ENCODE results near the gene TMEM204.

Gene TMEM204

DNA sequence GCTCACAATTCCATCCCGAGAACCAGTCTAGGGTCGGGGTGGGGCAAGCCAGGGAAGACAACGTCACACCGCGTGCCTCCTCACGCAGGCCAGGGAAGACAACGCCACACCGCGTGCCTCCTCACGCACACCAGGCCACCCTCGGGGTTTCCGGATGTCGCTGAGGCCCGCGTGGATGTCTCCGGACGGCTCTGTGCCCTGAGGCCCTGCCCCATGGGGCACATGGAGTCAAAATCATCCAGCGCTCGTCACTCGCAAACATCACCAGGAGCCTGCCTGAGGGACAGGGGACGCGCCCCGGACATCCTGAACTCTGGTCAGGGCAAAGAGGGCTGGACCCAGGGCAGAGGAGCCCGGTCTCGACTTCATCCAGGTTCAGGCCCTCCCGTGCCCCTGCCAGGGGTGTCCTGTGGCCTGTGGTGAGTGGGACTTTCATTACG, 3.7 kb downstream of the TMEM204 start:
- H3K9me3 ChIP-seq (ENCODE audit: control insufficient read depth, insufficient read depth, low read depth, low read length), result no peaks in the 10 kb centered on the region
- H3K27ac ChIP-seq (ENCODE audit: extremely low read depth, low read depth, low read length), result no peak overlapping the region
- ChIA-PET CTCF (interaction anchor here (0.6 kb wide), 1 partner anchor 29 kb away, joined by 3 read pairs; no protein-coding TSS in a partner anchor), POLR2A (no interaction called here)
- H3K4me1 ChIP-seq (ENCODE audit: control insufficient read depth, insufficient read depth, low read length), result no peaks in the 10 kb centered on the region
- H3K4me3 ChIP-seq (ENCODE audit: low read depth, low read length), result no peak overlapping the region
- TF ChIP-seq ZNF302 (tag by site-specific recombination; IDR thresholded peaks at IDR 0.05; ENCODE audit: low read depth) (no peak), ZSCAN30 (tag by site-specific recombination; IDR thresholded peaks at IDR 0.05) (no peak), ZNF211 (tag by site-specific recombination; IDR thresholded peaks at IDR 0.05; ENCODE audit: low read depth) (no peak), KLF1 (tag by site-specific recombination; IDR thresholded peaks at IDR 0.05) (no peak), WT1 (tag by site-specific recombination; IDR thresholded peaks at IDR 0.05) (no peak), KLF10 (tag by site-specific recombination; IDR thresholded peaks at IDR 0.05) (no peak), ZNF837 (tag by site-specific recombination; IDR thresholded peaks at IDR 0.05) (no peak), ZNF274 (IDR thresholded peaks at IDR 0.05; ENCODE audit: low read length) (no peak), ZNF274 (tag by site-specific recombination; IDR thresholded peaks at IDR 0.05; ENCODE audit: borderline replicate concordance) (no peak), RBAK (tag by site-specific recombination; IDR thresholded peaks at IDR 0.05) (no peak), ZNF132 (tag by site-specific recombination; IDR thresholded peaks at IDR 0.05; ENCODE audit: borderline replicate concordance) (no peak), ZNF433 (tag by site-specific recombination; IDR thresholded peaks at IDR 0.05; ENCODE audit: low read depth) (no peak), OVOL3 (tag by site-specific recombination; IDR thresholded peaks at IDR 0.05) (no peak), ZNF76 (tag by site-specific recombination; IDR thresholded peaks at IDR 0.05; ENCODE audit: borderline replicate concordance, low read depth) (no peak), ZNF311 (tag by site-specific recombination; IDR thresholded peaks at IDR 0.05; ENCODE audit: borderline replicate concordance) (no peak)
- TF ChIP-seq, protein P1, sequence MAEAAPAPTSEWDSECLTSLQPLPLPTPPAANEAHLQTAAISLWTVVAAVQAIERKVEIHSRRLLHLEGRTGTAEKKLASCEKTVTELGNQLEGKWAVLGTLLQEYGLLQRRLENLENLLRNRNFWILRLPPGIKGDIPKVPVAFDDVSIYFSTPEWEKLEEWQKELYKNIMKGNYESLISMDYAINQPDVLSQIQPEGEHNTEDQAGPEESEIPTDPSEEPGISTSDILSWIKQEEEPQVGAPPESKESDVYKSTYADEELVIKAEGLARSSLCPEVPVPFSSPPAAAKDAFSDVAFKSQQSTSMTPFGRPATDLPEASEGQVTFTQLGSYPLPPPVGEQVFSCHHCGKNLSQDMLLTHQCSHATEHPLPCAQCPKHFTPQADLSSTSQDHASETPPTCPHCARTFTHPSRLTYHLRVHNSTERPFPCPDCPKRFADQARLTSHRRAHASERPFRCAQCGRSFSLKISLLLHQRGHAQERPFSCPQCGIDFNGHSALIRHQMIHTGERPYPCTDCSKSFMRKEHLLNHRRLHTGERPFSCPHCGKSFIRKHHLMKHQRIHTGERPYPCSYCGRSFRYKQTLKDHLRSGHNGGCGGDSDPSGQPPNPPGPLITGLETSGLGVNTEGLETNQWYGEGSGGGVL (tag by site-specific recombination; IDR thresholded peaks at IDR 0.05), result no peak
- TF ChIP-seq, protein P2, sequence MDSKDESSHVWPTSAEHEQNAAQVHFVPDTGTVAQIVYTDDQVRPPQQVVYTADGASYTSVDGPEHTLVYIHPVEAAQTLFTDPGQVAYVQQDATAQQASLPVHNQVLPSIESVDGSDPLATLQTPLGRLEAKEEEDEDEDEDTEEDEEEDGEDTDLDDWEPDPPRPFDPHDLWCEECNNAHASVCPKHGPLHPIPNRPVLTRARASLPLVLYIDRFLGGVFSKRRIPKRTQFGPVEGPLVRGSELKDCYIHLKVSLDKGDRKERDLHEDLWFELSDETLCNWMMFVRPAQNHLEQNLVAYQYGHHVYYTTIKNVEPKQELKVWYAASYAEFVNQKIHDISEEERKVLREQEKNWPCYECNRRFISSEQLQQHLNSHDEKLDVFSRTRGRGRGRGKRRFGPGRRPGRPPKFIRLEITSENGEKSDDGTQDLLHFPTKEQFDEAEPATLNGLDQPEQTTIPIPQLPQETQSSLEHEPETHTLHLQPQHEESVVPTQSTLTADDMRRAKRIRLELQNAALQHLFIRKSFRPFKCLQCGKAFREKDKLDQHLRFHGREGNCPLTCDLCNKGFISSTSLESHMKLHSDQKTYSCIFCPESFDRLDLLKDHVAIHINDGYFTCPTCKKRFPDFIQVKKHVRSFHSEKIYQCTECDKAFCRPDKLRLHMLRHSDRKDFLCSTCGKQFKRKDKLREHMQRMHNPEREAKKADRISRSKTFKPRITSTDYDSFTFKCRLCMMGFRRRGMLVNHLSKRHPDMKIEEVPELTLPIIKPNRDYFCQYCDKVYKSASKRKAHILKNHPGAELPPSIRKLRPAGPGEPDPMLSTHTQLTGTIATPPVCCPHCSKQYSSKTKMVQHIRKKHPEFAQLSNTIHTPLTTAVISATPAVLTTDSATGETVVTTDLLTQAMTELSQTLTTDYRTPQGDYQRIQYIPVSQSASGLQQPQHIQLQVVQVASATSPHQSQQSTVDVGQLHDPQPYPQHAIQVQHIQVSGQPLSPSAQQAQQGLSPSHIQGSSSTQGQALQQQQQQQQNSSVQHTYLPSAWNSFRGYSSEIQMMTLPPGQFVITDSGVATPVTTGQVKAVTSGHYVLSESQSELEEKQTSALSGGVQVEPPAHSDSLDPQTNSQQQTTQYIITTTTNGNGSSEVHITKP (tag by site-specific recombination; IDR thresholded peaks at IDR 0.05), result no peak
- TF ChIP-seq, protein P3, sequence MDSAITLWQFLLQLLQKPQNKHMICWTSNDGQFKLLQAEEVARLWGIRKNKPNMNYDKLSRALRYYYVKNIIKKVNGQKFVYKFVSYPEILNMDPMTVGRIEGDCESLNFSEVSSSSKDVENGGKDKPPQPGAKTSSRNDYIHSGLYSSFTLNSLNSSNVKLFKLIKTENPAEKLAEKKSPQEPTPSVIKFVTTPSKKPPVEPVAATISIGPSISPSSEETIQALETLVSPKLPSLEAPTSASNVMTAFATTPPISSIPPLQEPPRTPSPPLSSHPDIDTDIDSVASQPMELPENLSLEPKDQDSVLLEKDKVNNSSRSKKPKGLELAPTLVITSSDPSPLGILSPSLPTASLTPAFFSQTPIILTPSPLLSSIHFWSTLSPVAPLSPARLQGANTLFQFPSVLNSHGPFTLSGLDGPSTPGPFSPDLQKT (IDR thresholded peaks at IDR 0.05; ENCODE audit: borderline replicate concordance, low read depth, low read length), result no peak
- TF ChIP-seq, protein P4, sequence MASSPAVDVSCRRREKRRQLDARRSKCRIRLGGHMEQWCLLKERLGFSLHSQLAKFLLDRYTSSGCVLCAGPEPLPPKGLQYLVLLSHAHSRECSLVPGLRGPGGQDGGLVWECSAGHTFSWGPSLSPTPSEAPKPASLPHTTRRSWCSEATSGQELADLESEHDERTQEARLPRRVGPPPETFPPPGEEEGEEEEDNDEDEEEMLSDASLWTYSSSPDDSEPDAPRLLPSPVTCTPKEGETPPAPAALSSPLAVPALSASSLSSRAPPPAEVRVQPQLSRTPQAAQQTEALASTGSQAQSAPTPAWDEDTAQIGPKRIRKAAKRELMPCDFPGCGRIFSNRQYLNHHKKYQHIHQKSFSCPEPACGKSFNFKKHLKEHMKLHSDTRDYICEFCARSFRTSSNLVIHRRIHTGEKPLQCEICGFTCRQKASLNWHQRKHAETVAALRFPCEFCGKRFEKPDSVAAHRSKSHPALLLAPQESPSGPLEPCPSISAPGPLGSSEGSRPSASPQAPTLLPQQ (tag by site-specific recombination; IDR thresholded peaks at IDR 0.05), result no peak
- TF ChIP-seq, protein P5, sequence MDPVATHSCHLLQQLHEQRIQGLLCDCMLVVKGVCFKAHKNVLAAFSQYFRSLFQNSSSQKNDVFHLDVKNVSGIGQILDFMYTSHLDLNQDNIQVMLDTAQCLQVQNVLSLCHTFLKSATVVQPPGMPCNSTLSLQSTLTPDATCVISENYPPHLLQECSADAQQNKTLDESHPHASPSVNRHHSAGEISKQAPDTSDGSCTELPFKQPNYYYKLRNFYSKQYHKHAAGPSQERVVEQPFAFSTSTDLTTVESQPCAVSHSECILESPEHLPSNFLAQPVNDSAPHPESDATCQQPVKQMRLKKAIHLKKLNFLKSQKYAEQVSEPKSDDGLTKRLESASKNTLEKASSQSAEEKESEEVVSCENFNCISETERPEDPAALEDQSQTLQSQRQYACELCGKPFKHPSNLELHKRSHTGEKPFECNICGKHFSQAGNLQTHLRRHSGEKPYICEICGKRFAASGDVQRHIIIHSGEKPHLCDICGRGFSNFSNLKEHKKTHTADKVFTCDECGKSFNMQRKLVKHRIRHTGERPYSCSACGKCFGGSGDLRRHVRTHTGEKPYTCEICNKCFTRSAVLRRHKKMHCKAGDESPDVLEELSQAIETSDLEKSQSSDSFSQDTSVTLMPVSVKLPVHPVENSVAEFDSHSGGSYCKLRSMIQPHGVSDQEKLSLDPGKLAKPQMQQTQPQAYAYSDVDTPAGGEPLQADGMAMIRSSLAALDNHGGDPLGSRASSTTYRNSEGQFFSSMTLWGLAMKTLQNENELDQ (tag by site-specific recombination; IDR thresholded peaks at IDR 0.05; ENCODE audit: low read depth), result no peak
- TF ChIP-seq, protein P6, sequence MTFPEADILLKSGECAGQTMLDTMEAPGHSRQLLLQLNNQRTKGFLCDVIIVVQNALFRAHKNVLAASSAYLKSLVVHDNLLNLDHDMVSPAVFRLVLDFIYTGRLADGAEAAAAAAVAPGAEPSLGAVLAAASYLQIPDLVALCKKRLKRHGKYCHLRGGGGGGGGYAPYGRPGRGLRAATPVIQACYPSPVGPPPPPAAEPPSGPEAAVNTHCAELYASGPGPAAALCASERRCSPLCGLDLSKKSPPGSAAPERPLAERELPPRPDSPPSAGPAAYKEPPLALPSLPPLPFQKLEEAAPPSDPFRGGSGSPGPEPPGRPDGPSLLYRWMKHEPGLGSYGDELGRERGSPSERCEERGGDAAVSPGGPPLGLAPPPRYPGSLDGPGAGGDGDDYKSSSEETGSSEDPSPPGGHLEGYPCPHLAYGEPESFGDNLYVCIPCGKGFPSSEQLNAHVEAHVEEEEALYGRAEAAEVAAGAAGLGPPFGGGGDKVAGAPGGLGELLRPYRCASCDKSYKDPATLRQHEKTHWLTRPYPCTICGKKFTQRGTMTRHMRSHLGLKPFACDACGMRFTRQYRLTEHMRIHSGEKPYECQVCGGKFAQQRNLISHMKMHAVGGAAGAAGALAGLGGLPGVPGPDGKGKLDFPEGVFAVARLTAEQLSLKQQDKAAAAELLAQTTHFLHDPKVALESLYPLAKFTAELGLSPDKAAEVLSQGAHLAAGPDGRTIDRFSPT (tag by site-specific recombination; IDR thresholded peaks at IDR 0.05), result no peak
- H3K36me3 ChIP-seq (ENCODE audit: control insufficient read depth in 2 of 2, insufficient read depth in 1 of 2, low read length in 2 of 2), result no peaks in the 10 kb centered on the region
